Inflammatory macrophage treated with lipopolysaccharide for 4 hours (primary cell): ENCODE results near the gene PRR29.
A peak's percentile ranks its signal among the peaks of the same experiment; 100 is the strongest.

Experiments
- DNase-seq: peaks from one replicate; pipeline ENCODE4 v3.0.0-alpha.2; 2020

The PRR29 gene

DNA sequence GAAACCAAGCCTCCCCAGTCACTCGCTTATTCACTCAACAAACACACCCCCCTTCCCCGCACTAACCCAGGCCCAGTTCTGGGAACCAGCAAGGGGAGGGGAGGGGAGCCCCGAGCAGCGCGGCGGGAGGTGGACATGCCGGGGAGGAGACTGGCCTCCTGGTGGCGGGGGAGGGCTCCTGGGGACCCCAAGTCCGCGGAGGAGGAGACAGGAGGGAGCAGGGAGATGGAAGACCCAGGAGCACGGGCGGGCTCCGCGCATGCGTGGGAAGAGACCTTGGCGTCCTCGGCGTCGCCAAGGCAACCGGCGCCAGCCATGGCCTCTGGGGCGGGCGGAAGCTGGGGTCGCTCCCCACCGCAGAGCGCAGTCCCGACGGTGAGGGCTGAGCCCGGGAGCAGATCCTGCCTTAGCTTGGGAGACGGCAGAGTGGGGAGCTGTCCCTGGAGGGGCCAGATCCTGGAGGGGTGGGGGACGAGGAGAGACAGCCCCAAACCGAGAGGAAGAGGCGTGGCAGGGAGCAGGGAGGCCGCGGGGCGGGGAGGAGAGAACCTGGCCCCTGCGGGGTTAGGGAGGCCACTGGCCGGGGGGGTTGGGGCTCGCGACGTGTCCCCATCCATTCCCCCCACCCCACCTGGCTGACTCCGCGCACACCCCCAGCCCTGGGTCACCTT, at the start of gene PRR29:
PRR29 (plus strand) TSS at position 302 of the 671 bp plus-strand sequence; CDS start at position 316, 14 bp downstream.
- peak; percentile 63 for DNase-seq

DNA sequence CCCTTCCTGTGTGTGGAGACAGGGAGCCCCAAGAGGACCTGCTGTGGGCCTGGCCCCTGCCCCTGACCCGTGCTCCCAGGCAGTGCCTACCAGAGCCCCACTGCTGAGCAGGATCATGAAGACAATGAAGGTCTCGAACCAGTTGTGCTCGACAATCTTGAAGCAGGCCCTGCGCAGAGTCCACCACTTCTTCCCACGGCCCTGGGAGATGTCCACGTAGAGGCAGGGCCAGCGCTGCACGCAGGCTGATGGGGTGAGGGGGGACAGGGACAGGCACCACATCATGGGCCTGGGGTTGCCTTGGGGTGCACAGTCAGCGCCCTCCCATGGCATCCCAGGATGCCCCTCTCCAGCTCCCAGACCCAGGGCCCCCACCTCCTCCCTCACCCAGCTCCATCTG, 49.6 kb upstream of the PRR29 start:
- no peak for DNase-seq

DNA sequence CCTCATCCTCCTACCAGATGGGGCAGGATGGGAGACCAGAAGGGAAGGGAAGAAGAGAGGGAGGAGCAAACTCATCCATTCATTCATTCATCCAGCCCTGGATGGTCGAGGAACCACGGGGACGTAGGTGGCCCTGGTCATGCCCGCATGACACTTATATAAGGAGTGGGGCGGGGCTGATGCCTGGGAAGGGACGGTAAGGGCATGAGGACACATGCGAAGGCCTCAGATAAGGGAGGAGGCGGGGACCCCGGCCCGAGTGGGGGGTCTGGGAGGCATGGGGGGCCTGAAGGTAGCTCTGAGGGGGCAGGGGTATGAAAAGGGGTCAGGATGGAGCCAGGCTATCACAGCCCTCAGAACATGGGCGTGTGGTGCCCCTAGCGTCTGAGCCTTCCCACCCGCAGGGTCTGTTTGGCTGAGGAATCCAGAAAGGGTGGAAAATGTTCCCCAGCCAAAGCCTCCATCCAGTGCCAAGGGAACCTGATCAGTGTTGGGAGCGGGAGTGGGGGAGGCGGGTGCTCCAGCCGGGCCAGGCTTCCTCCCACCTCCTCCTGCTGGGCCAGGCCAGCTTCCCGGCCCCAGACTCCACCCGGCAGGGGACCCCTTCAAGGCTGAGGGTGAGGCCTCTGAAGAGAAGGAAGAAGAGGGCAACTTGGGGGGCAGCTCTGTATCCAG, 48.4 kb upstream of the PRR29 start:
- DNase-seq, result no peak

DNA sequence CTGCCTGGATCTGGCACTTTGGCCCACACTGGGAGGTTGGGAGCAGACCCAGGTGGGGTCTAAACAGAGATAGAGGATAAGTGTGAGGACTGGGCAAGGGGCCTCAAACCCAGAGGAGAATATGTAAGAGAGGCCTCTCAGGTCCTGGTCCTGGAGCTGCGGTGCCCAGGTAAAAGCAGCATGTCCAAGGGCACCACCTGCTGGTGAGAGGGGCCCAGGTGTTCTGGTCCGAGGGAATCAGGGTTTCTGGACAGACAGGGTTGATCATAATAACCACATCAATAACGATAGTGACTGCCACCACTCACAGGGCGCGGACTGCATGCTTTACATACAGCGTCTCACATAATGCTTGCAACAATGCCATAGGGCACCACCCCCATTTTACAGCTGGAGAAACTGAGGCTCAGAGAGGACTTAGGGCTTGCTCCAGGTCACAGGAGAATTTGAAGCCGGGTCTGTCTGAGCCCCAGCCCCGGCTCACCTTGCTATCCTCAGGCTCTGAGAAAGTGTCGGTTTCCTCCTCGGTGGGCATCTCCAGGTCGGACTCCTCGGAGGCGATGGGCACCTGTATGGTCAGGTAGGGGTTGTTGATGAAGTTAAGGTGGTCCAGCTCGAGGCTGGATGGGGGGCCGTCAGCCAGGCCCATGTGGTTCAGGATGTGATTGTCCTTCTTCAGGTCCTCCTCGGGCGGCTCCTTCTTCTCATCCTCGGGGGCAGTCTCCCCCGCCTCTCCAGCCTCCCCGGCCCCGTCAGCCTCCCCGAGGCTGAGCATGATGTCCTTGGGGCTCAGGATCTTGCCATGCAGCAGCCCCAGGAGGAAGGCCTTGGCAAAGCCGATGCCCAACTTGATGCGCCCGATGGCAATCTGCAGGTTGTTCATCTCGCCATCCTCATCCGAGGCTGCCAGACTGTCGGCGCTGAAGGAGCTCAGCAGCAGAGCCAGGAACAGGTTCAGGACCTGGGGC, 46.9 kb upstream of the PRR29 start:
- no peak for DNase-seq

DNA sequence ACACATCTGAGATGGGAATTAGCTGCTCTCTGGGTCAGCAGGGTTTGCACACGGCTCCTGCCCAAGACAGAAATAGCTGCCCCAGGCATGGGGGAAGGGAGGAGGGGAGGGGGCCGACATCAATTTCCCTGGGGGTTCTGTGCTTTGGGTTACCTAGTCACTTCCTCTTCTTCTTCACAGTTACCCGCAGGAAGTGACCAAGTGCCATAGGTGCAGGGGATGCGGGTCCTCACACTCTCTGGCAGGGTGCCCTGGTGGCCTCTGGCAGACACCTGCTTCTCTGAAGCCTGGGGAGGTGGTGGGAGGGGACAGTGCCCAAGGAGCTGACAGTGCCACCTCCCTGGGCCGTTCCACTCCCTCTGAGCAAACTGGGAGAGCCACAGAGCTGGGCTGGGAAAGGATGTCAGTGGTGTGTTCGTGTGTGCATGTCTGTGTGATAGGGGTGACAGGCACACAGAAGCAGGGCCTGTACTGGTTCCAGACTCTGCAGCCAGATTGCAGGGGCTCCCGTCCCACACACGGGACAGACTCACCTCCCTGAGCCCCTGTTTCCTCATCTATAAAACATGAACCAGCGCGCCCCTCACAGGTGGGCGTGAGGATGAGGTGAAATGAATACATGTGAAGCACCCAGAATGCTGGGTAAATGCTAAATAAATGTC, 43.6 kb upstream of the PRR29 start:
- no peak for DNase-seq

DNA sequence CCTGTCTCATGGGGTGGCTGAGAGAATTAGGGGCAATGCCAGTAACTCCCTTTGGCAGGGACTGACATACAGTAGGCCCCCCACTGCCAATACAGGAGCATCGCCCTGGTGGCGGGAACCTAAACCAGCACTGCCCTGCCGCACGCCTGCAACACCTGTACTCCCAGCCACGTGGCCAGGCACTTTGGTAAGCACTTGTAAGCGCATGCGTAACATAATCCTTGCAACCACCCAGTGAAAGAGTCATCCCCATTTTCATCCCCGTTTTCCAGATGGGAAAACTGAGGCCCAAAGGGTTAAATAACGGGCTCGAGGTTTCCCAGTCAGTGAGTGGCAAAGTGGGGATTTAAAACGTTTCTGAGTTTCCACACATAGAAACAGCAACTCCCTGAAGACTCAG, 42.9 kb upstream of the PRR29 start:
- DNase-seq, result no peak

DNA sequence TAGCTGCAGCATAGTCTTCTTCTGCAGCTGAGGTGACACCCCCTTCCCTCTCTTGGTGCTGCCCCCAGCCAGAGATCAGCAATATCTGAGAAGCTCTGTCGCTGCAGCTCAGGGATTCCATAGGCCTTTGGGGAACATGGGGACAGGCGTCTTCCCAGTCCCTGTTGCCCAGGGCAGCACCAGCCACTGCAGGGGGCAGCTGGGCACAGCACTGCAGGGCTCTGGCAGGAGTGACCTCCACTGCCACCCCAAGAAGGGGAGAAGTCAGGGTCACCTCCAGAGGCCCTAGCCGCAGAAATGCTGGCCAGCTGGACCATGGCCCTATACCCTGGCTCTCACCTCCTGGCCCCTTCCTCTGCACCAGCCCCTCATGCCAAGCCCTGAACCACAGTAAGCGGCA, 42.4 kb upstream of the PRR29 start:
- no peak for DNase-seq

DNA sequence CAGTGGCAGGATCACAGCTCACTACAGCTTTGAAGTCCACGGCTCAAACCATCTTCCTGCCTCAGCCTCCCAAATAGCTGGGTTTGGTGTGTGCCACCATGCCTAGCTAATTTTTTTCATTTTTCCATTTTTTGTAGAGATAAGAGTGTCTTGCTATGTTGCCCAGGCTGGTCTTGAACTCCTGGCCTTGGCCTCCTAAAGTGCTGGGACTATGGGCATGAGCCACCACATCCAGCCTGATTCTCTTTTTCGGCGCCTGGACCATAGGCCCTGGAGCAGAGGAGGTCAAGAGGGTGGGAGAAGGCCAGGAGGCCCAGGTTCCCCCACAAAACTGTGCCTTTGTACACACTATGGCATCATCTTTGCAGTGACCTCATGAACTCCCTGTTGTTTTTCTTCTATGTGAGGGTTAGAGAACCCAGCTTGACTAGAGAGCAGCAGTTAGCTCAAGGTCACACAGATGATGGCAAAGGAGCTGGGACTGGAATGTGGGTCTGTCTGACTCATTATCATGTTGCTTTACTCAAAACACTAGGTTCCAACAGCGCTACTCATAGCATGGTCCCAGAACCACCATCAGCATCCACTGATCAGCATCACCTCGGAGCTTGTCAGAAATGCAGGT, 41.7 kb upstream of the PRR29 start:
- DNase-seq, result no peak

DNA sequence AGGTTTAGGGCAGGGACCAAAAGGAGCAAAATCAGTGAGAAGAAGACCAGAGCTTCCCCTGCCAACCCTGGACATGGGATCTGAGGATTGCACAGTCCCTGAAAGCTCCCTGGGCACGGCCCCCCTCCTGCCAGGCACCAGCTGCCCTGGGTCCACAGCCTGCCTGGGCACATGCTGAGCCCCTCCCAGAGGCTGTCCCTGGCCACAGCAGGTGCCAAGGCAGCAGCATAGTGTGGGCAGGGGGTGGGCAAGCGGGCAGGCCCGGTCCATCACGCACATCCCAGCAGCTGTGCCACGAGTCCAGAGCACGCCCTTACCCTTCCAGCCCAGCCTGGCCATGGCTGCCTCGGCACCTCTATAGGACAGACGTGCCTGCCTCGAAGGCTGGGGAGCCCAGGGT, 38.1 kb upstream of the PRR29 start:
- no peak for DNase-seq

DNA sequence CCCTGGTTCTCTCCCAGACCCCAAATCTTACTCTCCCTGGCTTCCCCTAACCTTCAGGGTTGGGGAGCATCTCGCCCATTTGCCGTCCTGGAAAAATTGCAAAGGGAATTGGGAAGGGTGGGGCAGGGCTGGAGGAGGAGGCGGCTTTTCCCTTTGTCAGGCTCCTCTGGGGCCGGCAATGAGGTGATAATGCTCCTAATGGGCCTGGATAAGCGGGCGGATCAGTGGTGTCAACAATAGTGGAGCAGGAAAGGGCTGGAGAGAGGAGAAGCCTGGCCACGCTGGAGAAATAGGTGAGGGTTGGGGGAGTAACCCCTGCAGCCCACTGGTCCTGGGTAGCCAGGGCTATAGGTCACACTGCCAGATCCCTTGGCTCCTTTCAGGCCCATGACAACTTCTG, 37.7 kb upstream of the PRR29 start:
- no peak for DNase-seq

DNA sequence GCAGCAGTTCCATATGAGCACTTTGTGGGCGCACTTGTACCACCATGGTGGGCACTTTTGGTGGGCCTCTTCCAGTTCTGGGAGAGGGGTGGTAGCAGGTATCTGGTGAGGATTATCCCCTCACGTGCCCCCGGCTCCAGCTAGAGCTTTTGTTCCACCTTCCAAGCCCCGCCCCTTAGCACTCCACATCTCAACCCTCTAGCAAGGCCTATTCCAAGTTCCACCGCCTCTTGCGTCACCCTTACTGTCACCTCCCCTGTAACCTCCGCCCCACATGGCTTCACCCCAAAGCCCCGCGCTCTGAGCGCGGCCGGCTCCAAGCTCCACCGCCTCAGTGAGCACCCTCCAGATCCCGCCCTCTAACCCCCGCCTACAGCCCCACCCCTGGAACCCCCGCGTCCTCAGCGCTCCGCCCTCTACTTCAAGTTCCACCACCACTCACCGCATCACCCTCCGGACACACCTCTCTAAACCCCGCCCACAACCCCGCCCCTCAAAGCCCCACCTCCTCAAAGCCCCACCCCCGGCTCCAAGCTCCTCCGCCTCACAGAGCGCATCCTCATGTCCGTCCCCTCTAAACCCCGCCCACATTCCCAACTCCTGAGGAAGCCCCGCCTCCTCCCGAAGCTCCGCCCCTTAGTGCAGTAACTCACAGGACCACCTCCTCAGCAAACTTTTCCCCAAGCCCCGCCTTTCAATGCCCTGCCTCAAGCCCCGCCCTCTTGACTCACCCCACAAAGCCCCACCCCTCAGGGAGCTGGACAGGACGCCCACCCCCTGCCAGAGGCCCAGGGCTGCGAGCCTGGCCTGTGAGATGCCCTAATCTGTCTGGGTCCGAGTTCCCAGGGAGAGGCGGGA, 36.6 kb upstream of the PRR29 start:
- DNase-seq, result peak; percentile 70

DNA sequence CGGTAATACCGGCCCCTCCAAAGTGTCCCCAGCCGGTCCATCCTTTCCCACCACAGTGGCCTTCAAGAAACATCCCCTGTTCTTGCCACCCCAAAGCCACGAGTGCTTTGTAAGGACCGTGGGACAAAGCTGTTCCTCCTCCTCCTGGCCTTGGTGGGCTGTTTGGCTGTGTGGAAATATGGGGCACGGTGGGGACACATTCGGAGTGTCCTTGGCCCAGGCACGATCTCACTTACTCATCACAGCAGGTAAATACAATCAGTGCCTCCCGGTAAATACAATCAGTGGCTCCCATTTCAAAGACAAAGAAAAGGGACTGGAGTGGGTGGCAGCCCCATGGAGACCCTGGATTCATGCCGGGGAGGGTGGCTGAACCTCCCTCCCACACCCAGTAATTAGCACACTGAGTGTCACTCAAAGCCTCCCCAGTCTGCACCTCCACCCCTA, 35.8 kb upstream of the PRR29 start:
- no peak for DNase-seq

DNA sequence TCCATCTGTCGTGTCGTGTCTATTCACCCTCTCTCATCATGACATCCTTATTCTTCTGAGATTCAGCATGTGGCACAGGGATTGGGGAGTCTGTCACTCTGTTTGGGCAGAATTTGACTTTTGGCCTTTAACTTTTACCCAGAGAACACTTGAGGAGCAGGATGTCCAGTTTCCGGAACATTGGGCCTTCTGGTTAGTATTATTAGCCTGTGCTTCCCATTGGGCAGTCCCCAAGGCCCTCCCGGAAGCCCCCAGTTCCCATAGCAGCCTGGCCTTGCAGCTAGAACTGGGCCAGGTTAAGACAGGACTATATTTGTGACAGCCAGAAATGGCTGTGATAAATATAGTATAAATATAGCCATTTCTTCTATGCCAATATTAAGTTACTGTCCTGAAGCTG, 35.0 kb upstream of the PRR29 start:
- DNase-seq, result no peak

DNA sequence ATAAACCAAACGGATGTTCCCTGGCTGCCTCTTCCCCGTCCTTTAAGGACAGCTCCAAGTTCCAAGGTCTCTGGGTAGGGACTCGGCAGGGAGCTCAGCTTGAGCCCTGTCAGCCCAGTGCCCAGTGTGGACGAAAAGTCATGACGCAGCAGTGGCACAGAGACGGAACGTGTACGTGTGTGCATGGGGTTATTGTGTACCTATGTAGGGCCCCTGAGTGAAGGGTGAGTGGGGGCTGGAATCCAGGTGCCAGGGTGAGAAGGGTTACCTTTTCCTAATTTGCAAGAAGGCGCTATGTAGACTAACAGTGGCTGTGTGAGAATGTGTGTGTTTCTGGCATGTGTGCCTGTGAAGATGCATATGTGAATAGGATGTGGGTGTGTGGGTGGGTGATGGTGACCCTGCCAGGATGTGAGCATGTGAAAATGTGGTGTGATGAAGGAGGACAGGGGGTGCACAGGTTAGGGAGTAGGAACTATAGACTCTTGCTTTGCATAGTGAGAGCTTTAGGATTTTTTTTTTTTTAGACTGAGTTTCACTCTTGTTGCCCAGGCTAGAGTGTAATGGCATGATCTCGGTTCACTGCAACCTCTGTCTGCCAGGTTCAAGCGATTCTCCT, 31.4 kb upstream of the PRR29 start:
- DNase-seq, result no peak

DNA sequence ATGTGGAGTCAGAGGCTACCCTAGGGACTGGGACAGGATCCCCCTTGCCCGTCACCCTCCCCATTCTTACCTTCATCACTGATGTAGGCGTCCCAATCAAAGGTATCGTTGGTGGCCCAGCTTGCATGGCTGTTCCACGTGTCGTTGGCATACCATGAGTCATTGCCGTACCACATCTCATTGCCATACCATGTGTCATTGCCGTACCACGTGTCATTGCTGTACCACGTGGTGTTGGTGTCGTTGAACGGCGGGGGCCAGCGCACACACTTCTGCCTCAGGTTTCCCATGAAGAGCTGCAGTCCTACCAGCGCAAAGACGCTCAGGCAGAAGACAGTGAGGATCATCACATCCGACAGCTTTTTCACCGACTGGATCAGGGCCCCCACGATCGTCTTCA, 30.2 kb upstream of the PRR29 start:
- no peak for DNase-seq

DNA sequence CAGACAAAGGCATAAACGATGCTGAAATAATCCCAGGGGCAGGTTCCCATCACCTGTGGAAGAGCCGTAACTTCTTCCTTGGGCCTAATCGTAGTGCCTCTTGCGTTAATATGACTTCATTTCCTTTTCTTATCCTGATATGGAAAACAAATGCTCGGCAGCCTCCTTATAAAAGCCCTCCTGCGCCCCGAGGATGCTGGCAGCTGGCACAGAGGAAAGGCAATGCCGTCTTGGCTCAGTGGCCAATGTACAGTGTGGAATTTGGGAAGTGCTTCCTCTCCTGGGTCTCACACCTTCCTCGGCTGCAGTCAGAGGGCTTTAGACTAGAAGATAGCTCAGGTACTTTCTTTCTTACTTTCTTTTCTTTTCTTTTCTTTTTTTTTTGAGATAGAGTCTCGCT, 28.9 kb upstream of the PRR29 start:
- DNase-seq, result no peak

DNA sequence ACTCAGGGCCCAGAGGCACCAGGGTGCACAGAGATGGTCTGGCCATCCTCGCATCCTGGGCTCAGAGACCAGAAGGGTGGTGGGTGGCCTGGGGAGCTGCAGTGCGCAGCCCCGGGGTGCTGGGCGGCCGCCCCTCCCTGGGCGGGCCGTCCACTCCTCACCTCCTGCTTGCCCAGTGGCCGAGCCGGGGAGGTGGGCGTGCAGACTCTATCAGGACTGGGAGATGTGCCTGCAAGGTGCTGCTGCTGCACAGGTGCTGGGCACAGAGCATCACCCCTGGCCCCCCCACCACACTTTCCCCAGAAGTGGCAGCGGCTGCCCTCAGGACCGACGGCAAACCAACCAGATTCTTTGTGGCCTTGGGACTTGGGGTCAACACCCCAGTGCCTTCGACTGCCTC, 25.4 kb upstream of the PRR29 start, which contains the start of gene SCN4A:
SCN4A (minus strand) TSS at position 123 of the 400 bp plus-strand sequence; CDS start at position 46, 77 bp downstream.
- no peak for DNase-seq

DNA sequence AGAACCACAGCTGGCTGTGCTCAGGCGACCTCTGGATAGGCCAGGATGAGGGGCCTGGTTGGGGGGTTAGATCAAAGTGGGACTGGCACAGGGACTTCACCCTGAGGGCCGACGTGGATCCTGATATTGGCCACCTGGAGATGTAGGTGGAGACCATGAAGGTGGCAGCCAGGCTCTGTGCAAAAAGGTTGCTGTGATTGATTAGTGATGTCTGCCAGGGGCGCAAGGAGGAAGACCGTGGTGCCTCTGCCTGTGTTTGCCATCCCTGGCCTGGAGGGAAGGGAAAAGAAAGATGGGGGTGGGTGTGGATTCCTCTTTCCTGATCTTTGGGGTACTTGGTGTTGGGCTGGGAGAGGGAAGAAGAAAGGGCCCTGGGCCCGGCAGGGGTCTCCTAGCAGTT, 24.9 kb upstream of the PRR29 start:
- DNase-seq, result no peak

DNA sequence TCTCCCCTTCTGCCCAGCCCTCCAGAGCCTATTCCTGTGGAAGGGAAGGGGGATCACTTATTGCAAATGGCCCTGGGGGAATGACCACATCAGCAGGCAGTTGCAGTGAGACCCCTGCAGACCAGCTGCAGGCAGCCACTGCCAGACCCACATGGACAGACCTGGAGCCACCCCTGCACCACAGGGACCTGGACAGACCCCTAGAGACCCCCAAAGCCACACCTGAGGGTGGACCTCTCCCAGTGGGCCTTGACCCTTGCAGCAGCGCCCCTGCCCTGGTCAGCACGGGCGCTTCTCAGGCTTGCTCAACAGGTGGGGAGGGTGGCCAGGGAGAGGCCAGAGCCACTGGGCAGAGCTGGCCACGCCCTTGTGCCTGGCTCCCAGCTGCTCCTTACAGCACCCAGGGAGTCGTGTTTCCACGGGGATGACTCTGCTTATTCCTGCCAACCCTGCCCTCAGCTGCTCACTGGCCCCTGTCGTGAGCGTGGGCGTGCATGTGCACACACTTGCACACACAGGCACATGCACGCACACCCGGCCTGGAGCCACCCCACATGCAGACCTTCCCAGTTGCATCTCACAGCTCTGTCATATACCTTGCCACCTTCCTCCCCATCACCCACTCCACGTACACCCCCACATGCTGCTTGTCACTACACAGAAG, 24.1 kb upstream of the PRR29 start:
- DNase-seq, result no peak

DNA sequence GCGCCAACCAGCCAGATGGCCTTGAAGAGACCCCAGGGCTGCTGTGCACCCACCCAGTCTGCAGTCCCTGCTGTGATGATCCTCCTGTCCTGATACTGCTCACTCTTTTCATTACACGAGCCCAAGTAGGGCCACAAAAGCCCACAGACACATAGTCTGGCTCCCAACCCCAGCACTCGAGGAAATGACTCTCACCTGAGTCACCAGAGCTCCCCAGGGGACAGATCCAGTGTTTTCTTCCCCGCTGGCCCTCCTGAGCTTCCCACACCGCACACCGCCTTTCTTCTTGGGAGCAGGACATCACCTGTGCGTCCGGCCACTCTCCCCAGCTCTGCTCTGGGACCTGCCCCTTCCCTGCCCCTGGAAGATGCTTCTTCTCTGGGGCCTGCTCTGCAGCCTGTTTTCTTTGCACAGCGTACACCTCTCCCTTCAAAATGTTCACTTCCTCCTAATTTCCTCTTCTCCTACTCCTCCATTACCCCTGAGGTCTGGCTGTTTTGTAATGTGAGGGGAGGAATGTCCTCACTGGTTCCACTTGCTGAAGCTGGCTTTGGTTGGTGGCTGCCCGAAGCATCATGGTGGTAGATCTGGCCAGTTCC, 23.5 kb upstream of the PRR29 start:
- DNase-seq, result no peak
